ENCODE measurements around the gene CCDC12.

Gene CCDC12

DNA sequence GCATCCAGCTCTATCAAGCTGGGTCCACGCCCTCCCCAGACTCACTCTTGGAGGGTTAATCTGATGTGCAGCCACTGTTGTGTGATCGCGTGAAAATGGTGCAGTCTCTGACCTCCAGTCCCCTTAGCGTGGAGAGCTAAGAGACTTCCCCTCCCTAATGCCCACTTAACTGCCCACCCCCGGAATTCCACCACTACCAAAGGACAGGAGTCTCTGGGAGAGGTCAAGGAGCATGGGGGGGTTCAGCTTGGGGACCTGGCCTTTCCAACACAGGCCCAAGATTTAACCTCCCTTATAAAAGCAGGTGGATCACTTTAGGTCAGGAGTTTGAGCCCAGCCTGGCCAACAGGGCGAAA, 48.8 kb downstream of the CCDC12 start:
- Histone ChIP-seq H3K4me3 (no peak overlapping the region), H3K4me1 (peaks cover 0 to 93% (median 79%) of the 10 kb centered on the region in 4 donors), H3K27me3 (no peaks in the 10 kb centered on the region), H3K9me3 (no peaks in the 10 kb centered on the region), H3K27ac (peak overlapping the region; percentile 67 to 80), H3K36me3 (peaks cover 20 to 36% (median 30%) of the 10 kb centered on the region in 3 donors)
- intact Hi-C loops (cut with DNase I; ENCODE audit: low total_unique reads) = loop anchor here (10.0 kb wide), 1 partner anchor 397 kb away; no protein-coding TSS in a partner anchor
- DNase-seq = peak in 1 of 2 donors; percentile 13
- TF ChIP-seq, protein P1, sequence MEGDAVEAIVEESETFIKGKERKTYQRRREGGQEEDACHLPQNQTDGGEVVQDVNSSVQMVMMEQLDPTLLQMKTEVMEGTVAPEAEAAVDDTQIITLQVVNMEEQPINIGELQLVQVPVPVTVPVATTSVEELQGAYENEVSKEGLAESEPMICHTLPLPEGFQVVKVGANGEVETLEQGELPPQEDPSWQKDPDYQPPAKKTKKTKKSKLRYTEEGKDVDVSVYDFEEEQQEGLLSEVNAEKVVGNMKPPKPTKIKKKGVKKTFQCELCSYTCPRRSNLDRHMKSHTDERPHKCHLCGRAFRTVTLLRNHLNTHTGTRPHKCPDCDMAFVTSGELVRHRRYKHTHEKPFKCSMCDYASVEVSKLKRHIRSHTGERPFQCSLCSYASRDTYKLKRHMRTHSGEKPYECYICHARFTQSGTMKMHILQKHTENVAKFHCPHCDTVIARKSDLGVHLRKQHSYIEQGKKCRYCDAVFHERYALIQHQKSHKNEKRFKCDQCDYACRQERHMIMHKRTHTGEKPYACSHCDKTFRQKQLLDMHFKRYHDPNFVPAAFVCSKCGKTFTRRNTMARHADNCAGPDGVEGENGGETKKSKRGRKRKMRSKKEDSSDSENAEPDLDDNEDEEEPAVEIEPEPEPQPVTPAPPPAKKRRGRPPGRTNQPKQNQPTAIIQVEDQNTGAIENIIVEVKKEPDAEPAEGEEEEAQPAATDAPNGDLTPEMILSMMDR (IDR thresholded peaks at IDR 0.05) = no peak

DNA sequence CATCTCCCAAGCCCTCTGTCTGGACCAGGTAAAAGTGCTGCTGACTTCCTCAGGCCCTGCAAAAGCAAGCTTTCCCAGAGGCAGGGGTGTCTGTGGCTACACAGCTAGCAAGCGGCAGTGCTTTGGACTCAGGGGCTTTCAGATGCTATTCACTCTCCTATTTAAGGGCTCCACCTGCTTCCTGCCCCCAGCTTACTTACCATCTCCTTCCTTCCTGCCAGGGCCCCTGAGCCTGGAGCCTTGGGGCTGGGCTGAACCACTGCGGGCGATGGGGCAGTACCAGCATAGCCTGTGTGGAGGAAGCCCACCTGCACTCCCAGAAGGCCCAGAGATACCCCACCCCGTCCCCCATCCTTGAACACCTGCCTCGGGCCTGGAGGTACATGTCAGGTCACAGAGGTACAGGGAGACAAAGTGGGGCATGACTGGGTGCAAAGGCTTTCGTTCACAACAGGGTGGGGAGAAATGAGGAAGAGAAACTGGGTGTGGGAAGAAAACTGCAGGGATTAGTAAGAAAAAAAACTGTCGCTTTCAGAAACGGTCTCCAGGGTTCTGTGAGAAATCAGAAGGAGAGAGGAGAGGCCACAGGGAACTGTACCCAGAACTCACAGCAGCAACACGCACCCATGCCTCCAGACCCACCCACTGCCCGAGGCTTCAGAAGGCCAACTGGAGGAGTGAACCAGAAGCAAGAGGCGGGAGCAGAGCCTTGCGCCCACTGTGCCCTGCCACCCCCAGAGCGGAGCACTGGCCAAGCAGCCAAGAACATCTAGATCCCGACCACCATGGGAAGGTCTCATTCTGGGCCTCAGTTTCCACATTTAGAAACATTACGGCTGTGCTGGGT, 49.5 kb downstream of the CCDC12 start:
- H3K27me3 ChIP-seq = no peaks in the 10 kb centered on the region
- peaks cover 0 to 87% (median 73%) of the 10 kb centered on the region in 4 donors for H3K4me1 ChIP-seq
- peak; percentile 27 to 62 for DNase-seq
- peaks cover 25 to 42% (median 36%) of the 10 kb centered on the region in 3 donors for H3K36me3 ChIP-seq
- H3K4me3 ChIP-seq = no peak overlapping the region
- H3K9me3 ChIP-seq = no peaks in the 10 kb centered on the region
- H3K27ac ChIP-seq = peak overlapping the region; percentile 67 to 80
- intact Hi-C loops (cut with DNase I; ENCODE audit: low total_unique reads) = loop anchor here (10.0 kb wide), 1 partner anchor 398 kb away; no protein-coding TSS in a partner anchor
- TF ChIP-seq, protein P1 (IDR thresholded peaks at IDR 0.05) = no peak

DNA sequence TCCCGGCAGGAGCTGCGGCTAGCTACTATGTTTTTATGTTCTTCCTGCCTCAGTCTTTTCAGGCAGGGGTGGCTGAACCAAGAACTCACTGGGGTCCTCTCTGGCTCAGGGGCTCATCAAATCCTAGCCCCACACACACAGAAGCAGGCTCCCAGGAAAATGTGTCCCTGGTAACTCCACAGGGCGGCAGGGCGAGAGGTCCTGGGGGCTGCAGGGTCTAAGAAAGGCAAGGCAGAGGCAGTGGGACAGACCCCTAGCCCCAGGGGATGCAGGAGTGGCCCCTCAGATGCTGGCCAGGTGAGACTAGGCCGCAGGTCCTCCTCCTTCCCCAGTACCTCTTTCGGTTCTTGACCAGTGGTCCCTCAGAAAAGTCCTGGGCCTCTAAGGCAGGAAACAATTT, 50.1 kb downstream of the CCDC12 start:
- no peaks in the 10 kb centered on the region for H3K27me3 ChIP-seq
- no peak for DNase-seq

DNA sequence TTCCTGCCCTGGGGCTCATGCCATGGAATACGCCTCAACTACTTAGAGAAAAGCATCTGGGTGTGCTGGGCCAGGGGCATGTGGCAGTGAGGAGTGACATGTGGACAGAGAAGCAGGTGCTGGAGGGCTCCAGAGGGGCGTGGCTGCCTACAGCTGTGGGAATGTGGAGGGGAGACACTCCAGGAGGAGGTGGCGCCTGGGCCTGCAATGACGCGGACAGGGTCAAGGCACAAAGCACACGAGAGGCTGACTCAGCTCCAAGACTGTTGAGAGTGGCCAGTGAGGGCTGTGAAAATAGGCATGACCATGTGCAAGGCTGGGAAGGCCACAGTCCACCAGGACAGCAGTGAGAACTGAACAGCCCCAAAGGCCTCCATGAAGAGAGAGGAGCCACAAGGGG, 50.5 kb downstream of the CCDC12 start:
- TF ChIP-seq, protein P1 (IDR thresholded peaks at IDR 0.05) = no peak
- peak overlapping the region; percentile 67 to 80 for H3K27ac ChIP-seq
- no peaks in the 10 kb centered on the region for H3K27me3 ChIP-seq
- no peaks in the 10 kb centered on the region for H3K9me3 ChIP-seq
- H3K4me1 ChIP-seq = peaks cover 0 to 77% (median 63%) of the 10 kb centered on the region in 4 donors
- no peak overlapping the region for H3K4me3 ChIP-seq
- peaks cover 36 to 53% (median 46%) of the 10 kb centered on the region in 3 donors for H3K36me3 ChIP-seq
- intact Hi-C loops (cut with DNase I; ENCODE audit: low total_unique reads) = loop anchor here (10.0 kb wide), 1 partner anchor 399 kb away; no protein-coding TSS in a partner anchor
- peak; percentile 20 to 82 for DNase-seq

More for the DNA sequence above, 50.1 kb downstream of the CCDC12 start:
- TF ChIP-seq, protein P1 (IDR thresholded peaks at IDR 0.05) = no peak
- H3K9me3 ChIP-seq = no peaks in the 10 kb centered on the region
- no peak overlapping the region for H3K4me3 ChIP-seq
- H3K27ac ChIP-seq = peak overlapping the region; percentile 67 to 80
- peaks cover 0 to 81% (median 67%) of the 10 kb centered on the region in 4 donors for H3K4me1 ChIP-seq
- peaks cover 32 to 49% (median 42%) of the 10 kb centered on the region in 3 donors for H3K36me3 ChIP-seq
- intact Hi-C loops (cut with DNase I; ENCODE audit: low total_unique reads) = loop anchor here (10.0 kb wide), 1 partner anchor 398 kb away; no protein-coding TSS in a partner anchor

DNA sequence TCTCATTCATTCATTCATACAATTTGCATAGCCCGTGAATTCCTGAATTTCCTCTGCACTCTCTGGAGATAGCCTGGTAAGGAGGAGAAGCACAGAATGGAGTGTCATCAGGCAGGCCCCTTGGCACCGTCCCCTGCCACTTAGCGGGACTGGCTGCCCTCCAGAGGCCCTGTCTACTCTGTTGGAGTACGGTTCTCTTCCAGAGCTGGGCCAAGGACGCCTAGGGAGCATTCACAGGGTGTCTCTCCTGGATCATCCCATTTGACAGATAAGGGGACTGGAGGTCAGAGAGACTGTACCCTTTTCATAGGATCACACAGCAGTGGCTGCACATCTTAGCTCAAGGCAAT, 51.0 kb downstream of the CCDC12 start:
- intact Hi-C loops (cut with DNase I; ENCODE audit: low total_unique reads) = loop anchor here (10.0 kb wide), 1 partner anchor 399 kb away; no protein-coding TSS in a partner anchor
- Histone ChIP-seq H3K27ac (peak overlapping the region; percentile 67 to 80), H3K4me1 (peaks cover 0 to 72% (median 58%) of the 10 kb centered on the region in 4 donors), H3K27me3 (no peaks in the 10 kb centered on the region), H3K9me3 (no peaks in the 10 kb centered on the region), H3K4me3 (no peak overlapping the region), H3K36me3 (peaks cover 40 to 58% (median 51%) of the 10 kb centered on the region in 3 donors)
- DNase-seq = peak; percentile 10 to 50
- TF ChIP-seq, protein P1 (IDR thresholded peaks at IDR 0.05) = no peak

Measured in tibial artery (tissue), 4 donors.